WTC11 (cell line): Measurements from ENCODE around the gene PAIP2. TPM values are rescaled to one million over a fixed set of nuclear protein-coding genes. Genes with fewer than 3 reads are reported as not detected.
A peak's percentile ranks its signal among the peaks of the same experiment; 100 is the strongest.

ENCODE experiments used
- ATAC-seq: fragments of 200-7000 bp; cut with Tn5 transposase; 2 replicates; pipeline ENCODE4 v1.10.0; 2021; ENCODE audit warnings: mild to moderate bottlenecking, moderate library complexity
- CTCF ChIA-PET: fragments of 300-600 bp; sonication (Branson Sonifier 250); formaldehyde crosslinking; loops from one replicate; lab custom pipeline; 2021; ENCODE audit warnings: antibody characterized with exemption; lab: Charles Lee
- POLR2A ChIA-PET: fragments of 350-600 bp; sonication (Branson Sonifier 250); formaldehyde crosslinking; loops from one replicate; lab custom pipeline; 2021; ENCODE audit warnings: antibody characterized with exemption; lab: Charles Lee
- DNase-seq: peaks from one replicate; pipeline ENCODE4 v3.0.0; 2021; ENCODE audit warnings: low spot score
- H3K27ac Mint-ChIP-seq: 2 replicates; pipeline ENCODE4 v1.8.0; 2021; ENCODE audit warnings: mixed read lengths
- H3K27me3 Mint-ChIP-seq: 2 replicates; pipeline ENCODE4 v1.8.0; 2021; ENCODE audit warnings: low read depth, mild to moderate bottlenecking, moderate library complexity, mixed read lengths
- H3K36me3 Mint-ChIP-seq: 2 replicates; pipeline ENCODE4 v1.8.0; 2021; ENCODE audit warnings: mixed read lengths
- H3K4me1 Mint-ChIP-seq: 2 replicates; pipeline ENCODE4 v1.8.0; 2022; ENCODE audit warnings: mixed read lengths
- H3K4me3 Mint-ChIP-seq: 2 replicates; pipeline ENCODE4 v1.8.0; 2021; ENCODE audit warnings: mild to moderate bottlenecking, moderate library complexity, mixed read lengths
- H3K9me3 Mint-ChIP-seq: 2 replicates; pipeline ENCODE4 v1.8.0; 2021; ENCODE audit warnings: mixed read lengths
- CREM ChIP-seq: sonication (generic); formaldehyde crosslinking; IDR thresholded peaks from 2 replicates; pipeline ENCODE4 v1.8.1; 2022; ENCODE audit warnings: mild to moderate bottlenecking, missing genetic modification reagents, moderate library complexity
- ESRRA ChIP-seq: sonication (generic); formaldehyde crosslinking; IDR thresholded peaks from 2 replicates; pipeline ENCODE4 v1.8.1; 2022; ENCODE audit warnings: mild to moderate bottlenecking, missing genetic modification reagents, borderline replicate concordance
- MXD4 ChIP-seq: fragments of 250-450 bp; sonication (Bioruptor Pico); IDR thresholded peaks from 2 replicates; pipeline ENCODE4 v1.8.0; 2021; ENCODE audit warnings: mild to moderate bottlenecking, moderate library complexity, borderline replicate concordance
- NFATC4 ChIP-seq: fragments of 250-450 bp; sonication (Bioruptor Pico); IDR thresholded peaks from 2 replicates; pipeline ENCODE4 v1.9.0; 2021; ENCODE audit warnings: mild to moderate bottlenecking
- PRRX2 ChIP-seq: fragments of 250-450 bp; sonication (Bioruptor Pico); IDR thresholded peaks from 2 replicates; pipeline ENCODE4 v1.8.0; 2021; ENCODE audit warnings: mild to moderate bottlenecking
- SOX15 ChIP-seq: fragments of 250-450 bp; sonication (Bioruptor Pico); IDR thresholded peaks from 2 replicates; pipeline ENCODE4 v1.9.0; 2021; ENCODE audit warnings: mild to moderate bottlenecking
- TEAD1 ChIP-seq: sonication (generic); formaldehyde crosslinking; IDR thresholded peaks from 2 replicates; pipeline ENCODE4 v1.8.0; 2022; ENCODE audit warnings: mild to moderate bottlenecking, missing genetic modification reagents
- ZNF423 ChIP-seq: fragments of 250-450 bp; sonication (Bioruptor Pico); IDR thresholded peaks from 2 replicates; pipeline ENCODE4 v2.1.2; 2022; ENCODE audit warnings: mild to moderate bottlenecking, moderate library complexity
- total RNA-seq: library from RNA; stranded (reverse); gene quantifications from 3 replicates; pipeline ENCODE4 v1.2.3, GENCODE V29; 2021
- TF ChIP-seq, protein P1 (sequence below): fragments of 250-450 bp; sonication (Bioruptor Pico); IDR thresholded peaks from 2 replicates; pipeline ENCODE4 v1.8.0; 2021; ENCODE audit warnings: mild to moderate bottlenecking
- TF ChIP-seq, protein P2 (sequence below): sonication (generic); formaldehyde crosslinking; IDR thresholded peaks from 2 replicates; pipeline ENCODE4 v1.8.0; 2023; ENCODE audit warnings: mild to moderate bottlenecking, missing genetic modification reagents
- TF ChIP-seq, protein P3 (sequence below): sonication (generic); formaldehyde crosslinking; IDR thresholded peaks from 2 replicates; pipeline ENCODE4 v1.8.1; 2022; ENCODE audit warnings: mild to moderate bottlenecking, missing genetic modification reagents, moderate library complexity, borderline replicate concordance
- TF ChIP-seq, protein P4 (sequence below): sonication (generic); formaldehyde crosslinking; IDR thresholded peaks from 2 replicates; pipeline ENCODE4 v1.8.0; 2022; ENCODE audit warnings: mild to moderate bottlenecking, missing genetic modification reagents
- TF ChIP-seq, protein P5 (sequence below): fragments of 200-600 bp; IDR thresholded peaks from 2 replicates; pipeline ENCODE4 v1.8.0; 2022; ENCODE audit warnings: antibody characterized with exemption

The PAIP2 gene
- total RNA-seq, 1 experiment from 2014 or later = 126 TPM

DNA sequence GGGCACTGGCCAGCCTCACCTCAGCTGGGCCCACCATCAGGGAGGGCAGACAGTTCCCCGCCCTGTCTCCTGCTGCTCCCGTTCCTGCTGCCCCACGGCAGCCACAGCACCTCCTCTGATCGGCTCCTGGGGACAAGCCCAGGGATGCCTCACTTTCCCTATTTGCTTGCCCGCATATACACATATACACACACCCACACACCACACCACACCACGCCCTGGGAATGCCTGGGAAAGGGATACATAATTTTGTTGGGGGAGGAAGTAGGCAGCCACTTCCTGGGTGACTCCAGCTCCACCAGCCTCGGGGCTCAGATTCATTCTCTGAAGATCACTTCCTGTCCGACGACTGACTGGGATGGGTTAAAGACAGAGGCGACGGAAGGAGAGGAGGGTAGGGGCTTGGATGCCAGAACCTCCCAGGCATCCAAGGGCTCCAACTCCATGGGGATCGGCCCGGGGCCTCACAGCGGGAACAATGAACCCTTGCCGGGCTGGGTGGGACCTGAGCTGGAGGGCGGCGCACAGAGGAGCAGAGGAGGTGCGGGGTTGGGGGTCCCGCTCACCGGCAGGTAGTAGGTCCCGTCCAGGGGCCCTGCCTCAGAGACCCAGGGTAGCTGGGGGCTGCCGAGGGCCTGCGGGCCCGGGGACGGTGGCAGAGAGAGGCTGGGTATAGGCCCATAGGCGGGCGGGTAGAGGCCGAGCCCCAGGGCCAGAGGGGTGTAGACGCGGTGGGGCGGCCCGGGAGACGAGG lies 50.1 kb downstream of the PAIP2 start:
- CTCF ChIA-PET = interaction anchor here (0.7 to 5.6 kb wide), 8 partner anchors 10 to 50 kb away, joined by 3 to 31 read pairs (median 5); partner anchors contain the start of genes PAIP2 and SPATA24

GRCh38 chr5:139392324-139392677 lies 50.6 kb downstream of the PAIP2 start:
- no peaks in the 10 kb centered on the region for H3K9me3 Mint-ChIP-seq
- POLR2A ChIA-PET = interaction anchor here (1.0 kb wide), 1 partner anchor 50 kb away, joined by 3 read pairs; no protein-coding TSS in a partner anchor
- H3K27me3 Mint-ChIP-seq = peaks cover 39% of the 10 kb centered on the region
- H3K36me3 Mint-ChIP-seq = 0 out of 2 replicates have a peak, but pooled peaks cover 3% of the 10 kb centered on the region
- peaks cover 45% of the 10 kb centered on the region for H3K4me1 Mint-ChIP-seq
- peak overlapping the region; percentile 87; the same call in 1 of the 2 replicates for H3K4me3 Mint-ChIP-seq
- CTCF ChIA-PET = interaction anchor here (1.0 to 5.6 kb wide), 9 partner anchors 10 to 122 kb away, joined by 3 to 31 read pairs (median 4); partner anchors contain the start of genes PAIP2 and SPATA24
- ATAC-seq = peak; percentile 22
- H3K27ac Mint-ChIP-seq = no peak overlapping the region
- no peak for DNase-seq
- TF ChIP-seq, protein P1, sequence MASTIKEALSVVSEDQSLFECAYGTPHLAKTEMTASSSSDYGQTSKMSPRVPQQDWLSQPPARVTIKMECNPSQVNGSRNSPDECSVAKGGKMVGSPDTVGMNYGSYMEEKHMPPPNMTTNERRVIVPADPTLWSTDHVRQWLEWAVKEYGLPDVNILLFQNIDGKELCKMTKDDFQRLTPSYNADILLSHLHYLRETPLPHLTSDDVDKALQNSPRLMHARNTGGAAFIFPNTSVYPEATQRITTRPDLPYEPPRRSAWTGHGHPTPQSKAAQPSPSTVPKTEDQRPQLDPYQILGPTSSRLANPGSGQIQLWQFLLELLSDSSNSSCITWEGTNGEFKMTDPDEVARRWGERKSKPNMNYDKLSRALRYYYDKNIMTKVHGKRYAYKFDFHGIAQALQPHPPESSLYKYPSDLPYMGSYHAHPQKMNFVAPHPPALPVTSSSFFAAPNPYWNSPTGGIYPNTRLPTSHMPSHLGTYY (CRISPR knock-in tag) = no peak
- TF ChIP-seq ZNF423 (CRISPR knock-in tag) = peak; percentile 61; the same call in 1 of the 2 replicates

More for the DNA sequence above, 50.1 kb downstream of the PAIP2 start:
- peaks cover 39% of the 10 kb centered on the region for H3K27me3 Mint-ChIP-seq
- H3K27ac Mint-ChIP-seq = peak overlapping the region; percentile 74; the same call in 1 of the 2 replicates
- peaks cover 42% of the 10 kb centered on the region for H3K4me1 Mint-ChIP-seq
- peak overlapping the region; percentile 68 for H3K4me3 Mint-ChIP-seq
- ATAC-seq (peak; percentile 6), DNase-seq (no peak)
- POLR2A ChIA-PET = interaction anchor here (1.0 kb wide), 1 partner anchor 50 kb away, joined by 3 to 4 read pairs; no protein-coding TSS in a partner anchor
- H3K36me3 Mint-ChIP-seq = no peaks in the 10 kb centered on the region
- TF ChIP-seq, protein P2, sequence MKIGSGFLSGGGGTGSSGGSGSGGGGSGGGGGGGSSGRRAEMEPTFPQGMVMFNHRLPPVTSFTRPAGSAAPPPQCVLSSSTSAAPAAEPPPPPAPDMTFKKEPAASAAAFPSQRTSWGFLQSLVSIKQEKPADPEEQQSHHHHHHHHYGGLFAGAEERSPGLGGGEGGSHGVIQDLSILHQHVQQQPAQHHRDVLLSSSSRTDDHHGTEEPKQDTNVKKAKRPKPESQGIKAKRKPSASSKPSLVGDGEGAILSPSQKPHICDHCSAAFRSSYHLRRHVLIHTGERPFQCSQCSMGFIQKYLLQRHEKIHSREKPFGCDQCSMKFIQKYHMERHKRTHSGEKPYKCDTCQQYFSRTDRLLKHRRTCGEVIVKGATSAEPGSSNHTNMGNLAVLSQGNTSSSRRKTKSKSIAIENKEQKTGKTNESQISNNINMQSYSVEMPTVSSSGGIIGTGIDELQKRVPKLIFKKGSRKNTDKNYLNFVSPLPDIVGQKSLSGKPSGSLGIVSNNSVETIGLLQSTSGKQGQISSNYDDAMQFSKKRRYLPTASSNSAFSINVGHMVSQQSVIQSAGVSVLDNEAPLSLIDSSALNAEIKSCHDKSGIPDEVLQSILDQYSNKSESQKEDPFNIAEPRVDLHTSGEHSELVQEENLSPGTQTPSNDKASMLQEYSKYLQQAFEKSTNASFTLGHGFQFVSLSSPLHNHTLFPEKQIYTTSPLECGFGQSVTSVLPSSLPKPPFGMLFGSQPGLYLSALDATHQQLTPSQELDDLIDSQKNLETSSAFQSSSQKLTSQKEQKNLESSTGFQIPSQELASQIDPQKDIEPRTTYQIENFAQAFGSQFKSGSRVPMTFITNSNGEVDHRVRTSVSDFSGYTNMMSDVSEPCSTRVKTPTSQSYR (CRISPR knock-in tag) = no peak
- 0 out of 2 replicates have a peak, but pooled peaks have one; percentile 1 for TF ChIP-seq ZNF423 (CRISPR knock-in tag)
- no peak for TF ChIP-seq NFATC4 (CRISPR knock-in tag)
- TF ChIP-seq, protein P3, sequence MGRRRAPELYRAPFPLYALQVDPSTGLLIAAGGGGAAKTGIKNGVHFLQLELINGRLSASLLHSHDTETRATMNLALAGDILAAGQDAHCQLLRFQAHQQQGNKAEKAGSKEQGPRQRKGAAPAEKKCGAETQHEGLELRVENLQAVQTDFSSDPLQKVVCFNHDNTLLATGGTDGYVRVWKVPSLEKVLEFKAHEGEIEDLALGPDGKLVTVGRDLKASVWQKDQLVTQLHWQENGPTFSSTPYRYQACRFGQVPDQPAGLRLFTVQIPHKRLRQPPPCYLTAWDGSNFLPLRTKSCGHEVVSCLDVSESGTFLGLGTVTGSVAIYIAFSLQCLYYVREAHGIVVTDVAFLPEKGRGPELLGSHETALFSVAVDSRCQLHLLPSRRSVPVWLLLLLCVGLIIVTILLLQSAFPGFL (CRISPR knock-in tag) = no peak
- TF ChIP-seq SOX15 (CRISPR knock-in tag) = no peak
- TF ChIP-seq, protein P4, sequence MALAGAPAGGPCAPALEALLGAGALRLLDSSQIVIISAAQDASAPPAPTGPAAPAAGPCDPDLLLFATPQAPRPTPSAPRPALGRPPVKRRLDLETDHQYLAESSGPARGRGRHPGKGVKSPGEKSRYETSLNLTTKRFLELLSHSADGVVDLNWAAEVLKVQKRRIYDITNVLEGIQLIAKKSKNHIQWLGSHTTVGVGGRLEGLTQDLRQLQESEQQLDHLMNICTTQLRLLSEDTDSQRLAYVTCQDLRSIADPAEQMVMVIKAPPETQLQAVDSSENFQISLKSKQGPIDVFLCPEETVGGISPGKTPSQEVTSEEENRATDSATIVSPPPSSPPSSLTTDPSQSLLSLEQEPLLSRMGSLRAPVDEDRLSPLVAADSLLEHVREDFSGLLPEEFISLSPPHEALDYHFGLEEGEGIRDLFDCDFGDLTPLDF (CRISPR knock-in tag) = no peak
- 0 out of 2 replicates have a peak, but pooled peaks have one; percentile 21 for TF ChIP-seq TEAD1 (CRISPR knock-in tag)
- TF ChIP-seq, protein P5, sequence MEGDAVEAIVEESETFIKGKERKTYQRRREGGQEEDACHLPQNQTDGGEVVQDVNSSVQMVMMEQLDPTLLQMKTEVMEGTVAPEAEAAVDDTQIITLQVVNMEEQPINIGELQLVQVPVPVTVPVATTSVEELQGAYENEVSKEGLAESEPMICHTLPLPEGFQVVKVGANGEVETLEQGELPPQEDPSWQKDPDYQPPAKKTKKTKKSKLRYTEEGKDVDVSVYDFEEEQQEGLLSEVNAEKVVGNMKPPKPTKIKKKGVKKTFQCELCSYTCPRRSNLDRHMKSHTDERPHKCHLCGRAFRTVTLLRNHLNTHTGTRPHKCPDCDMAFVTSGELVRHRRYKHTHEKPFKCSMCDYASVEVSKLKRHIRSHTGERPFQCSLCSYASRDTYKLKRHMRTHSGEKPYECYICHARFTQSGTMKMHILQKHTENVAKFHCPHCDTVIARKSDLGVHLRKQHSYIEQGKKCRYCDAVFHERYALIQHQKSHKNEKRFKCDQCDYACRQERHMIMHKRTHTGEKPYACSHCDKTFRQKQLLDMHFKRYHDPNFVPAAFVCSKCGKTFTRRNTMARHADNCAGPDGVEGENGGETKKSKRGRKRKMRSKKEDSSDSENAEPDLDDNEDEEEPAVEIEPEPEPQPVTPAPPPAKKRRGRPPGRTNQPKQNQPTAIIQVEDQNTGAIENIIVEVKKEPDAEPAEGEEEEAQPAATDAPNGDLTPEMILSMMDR = no peak
- TF ChIP-seq MXD4 (CRISPR knock-in tag) = no peak
- TF ChIP-seq PRRX2 (CRISPR knock-in tag) = no peak
- 0 out of 2 replicates have a peak, but pooled peaks have one; percentile 5 for TF ChIP-seq ESRRA (CRISPR knock-in tag)
- TF ChIP-seq CREM (CRISPR knock-in tag) = no peak
- no peaks in the 10 kb centered on the region for H3K9me3 Mint-ChIP-seq
